H1 (cell line): ENCODE results near the gene CYREN. TPM values are rescaled to one million over a fixed set of nuclear protein-coding genes. Genes with fewer than 3 reads are reported as not detected.

ENCODE experiments used
- CTCF ChIA-PET: fragments of 300-600 bp; sonication (Branson Sonifier 250); formaldehyde crosslinking; loops from one replicate; lab custom pipeline; 2021; ENCODE audit not compliant: partially characterized antibody; lab: Charles Lee
- POLR2A ChIA-PET: fragments of 300-600 bp; sonication (Branson Sonifier 250); formaldehyde crosslinking; loops from one replicate; lab custom pipeline; 2021; ENCODE audit warnings: inconsistent platforms; ENCODE audit not compliant: partially characterized antibody; lab: Charles Lee
- DNase-seq, 2 experiments: peaks; one replicate each; pipeline versions ENCODE4 v3.0.0 to v3.0.0-alpha.2; 2010 to 2022; ENCODE audit warnings: low spot score in 2 of 2, low read depth in 1 of 2, mixed read lengths in 1 of 2
- FAIRE-seq: peaks from 2 replicates; lab custom pipeline; 2011; peaks lifted over from hg19 to GRCh38; lab: Jason Lieb, UNC
- H2AFZ ChIP-seq: 2 replicates; pipeline ENCODE4 v1.8.1; 2012; ENCODE audit warnings: low read length, inconsistent platforms
- H2AK5ac ChIP-seq: 2 replicates; pipeline ENCODE4 v1.6.1; 2013; ENCODE audit warnings: low read depth, low read length
- H2BK120ac ChIP-seq: replicated peaks from 2 replicates; pipeline ENCODE3; 2013; ENCODE audit warnings: low read depth, low read length, inconsistent platforms
- H2BK12ac ChIP-seq: 2 replicates; pipeline ENCODE4 v1.6.1; 2013; ENCODE audit warnings: low read depth, low read length
- H2BK15ac ChIP-seq: 2 replicates; pipeline ENCODE4 v1.6.1; 2013; ENCODE audit warnings: low read length
- H2BK20ac ChIP-seq: 2 replicates; pipeline ENCODE4 v1.6.1; 2013; ENCODE audit warnings: low read length
- H2BK5ac ChIP-seq: 2 replicates; pipeline ENCODE4 v1.6.1; 2013; ENCODE audit warnings: low read depth, low read length
- H3K14ac ChIP-seq: 2 replicates; pipeline ENCODE4 v1.6.1; 2013; ENCODE audit warnings: inconsistent platforms; ENCODE audit not compliant: insufficient read length
- H3K18ac ChIP-seq: 2 replicates; pipeline ENCODE4 v1.6.1; 2013; ENCODE audit warnings: low read length; ENCODE audit errors: extremely low read depth
- H3K23ac ChIP-seq: 2 replicates; pipeline ENCODE4 v1.6.1; 2013; ENCODE audit warnings: inconsistent platforms; ENCODE audit not compliant: insufficient read length
- H3K23me2 ChIP-seq: 2 replicates; pipeline ENCODE4 v1.6.1; 2013; ENCODE audit warnings: low read depth, low read length
- H3K27ac ChIP-seq: 2 replicates; pipeline ENCODE4 v1.6.1; 2011; ENCODE audit warnings: low read depth, low read length, inconsistent platforms
- H3K27me3 ChIP-seq, 4 experiments: replicated peaks in 1 of 4; 1 replicate in 1 of 4; 2 replicates in 3 of 4; pipeline versions ENCODE4 v1.6.1 to v1.8.1; 2011 to 2013; ENCODE audit warnings: low read length in 3 of 4, mild to moderate bottlenecking in 3 of 4, inconsistent platforms in 2 of 4, mixed read lengths in 2 of 4, moderate library complexity in 1 of 4; ENCODE audit not compliant: control insufficient read depth in 3 of 4, insufficient read depth in 3 of 4; ENCODE audit errors: extremely low read depth in 1 of 4
- H3K36me3 ChIP-seq, 4 experiments: 2 replicates each; pipeline versions ENCODE4 v1.6.1 to v1.8.1; 2011 to 2013; ENCODE audit warnings: mild to moderate bottlenecking in 4 of 4, low read length in 3 of 4, moderate library complexity in 2 of 4, control low read depth in 1 of 4, inconsistent platforms in 1 of 4; ENCODE audit not compliant: insufficient read depth in 4 of 4, control insufficient read depth in 2 of 4
- H3K4ac ChIP-seq: replicated peaks from 2 replicates; pipeline ENCODE3; 2013; ENCODE audit warnings: low read length, low read depth, mixed read lengths, inconsistent platforms; ENCODE audit not compliant: insufficient read length
- H3K4me1 ChIP-seq, 4 experiments: replicated peaks in 1 of 4; 1 replicate in 1 of 4; 2 replicates in 3 of 4; pipeline versions ENCODE4 v1.6.1 to v1.8.1; 2011 to 2013; ENCODE audit warnings: low read length in 3 of 4, inconsistent platforms in 2 of 4, mixed read lengths in 1 of 4; ENCODE audit not compliant: insufficient read depth in 4 of 4, control insufficient read depth in 3 of 4
- H3K4me2 ChIP-seq, 2 experiments: 2 replicates each; pipeline versions ENCODE4 v1.6.1 to v1.8.1; 2011 to 2013; ENCODE audit warnings: low read depth in 2 of 2, low read length in 2 of 2, control low read depth in 1 of 2, inconsistent platforms in 1 of 2, mild to moderate bottlenecking in 1 of 2; ENCODE audit not compliant: insufficient read depth in 1 of 2
- H3K4me3 ChIP-seq, 4 experiments: fragments of 200-600, 300-600 bp in 1 of 4; sonication (generic), shearing (Covaris generic), sonication (Bioruptor Twin) in 1 of 4; 2 replicates each; pipeline versions ENCODE4 v1.5.1 to v1.8.1; 2011 to 2016; ENCODE audit warnings: low read length in 4 of 4, low read depth in 3 of 4, control low read depth in 2 of 4, inconsistent platforms in 2 of 4, mild to moderate bottlenecking in 2 of 4, mixed read lengths in 1 of 4, moderate library complexity in 1 of 4; ENCODE audit not compliant: insufficient read depth in 2 of 4; ENCODE audit errors: extremely low read depth in 1 of 4
- H3K56ac ChIP-seq: replicated peaks from 2 replicates; pipeline ENCODE3; 2013; ENCODE audit warnings: low read depth, mild to moderate bottlenecking, mixed read lengths, low read length, inconsistent platforms; ENCODE audit not compliant: insufficient read length
- H3K79me1 ChIP-seq: 2 replicates; pipeline ENCODE4 v1.6.1; 2013; ENCODE audit warnings: low read depth, low read length, control low read depth
- H3K79me2 ChIP-seq, 2 experiments: 2 replicates each; pipeline versions ENCODE4 v1.6.1 to v1.8.1; 2012 to 2013; ENCODE audit warnings: low read length in 2 of 2, mild to moderate bottlenecking in 2 of 2, inconsistent platforms in 1 of 2; ENCODE audit not compliant: insufficient read depth in 2 of 2, control insufficient read depth in 1 of 2
- H3K9ac ChIP-seq, 4 experiments: replicated peaks in 1 of 4; 1 replicate in 1 of 4; 2 replicates in 3 of 4; pipeline versions ENCODE4 v1.6.1 to v1.8.1; 2011 to 2013; ENCODE audit warnings: low read depth in 3 of 4, low read length in 3 of 4, control low read depth in 2 of 4, mild to moderate bottlenecking in 2 of 4, moderate library complexity in 2 of 4, inconsistent platforms in 1 of 4; ENCODE audit errors: extremely low read depth in 1 of 4
- H3K9me3 ChIP-seq, 2 experiments: 2 replicates each; pipeline versions ENCODE4 v1.6.1 to v1.8.1; 2012 to 2013; ENCODE audit warnings: mild to moderate bottlenecking in 2 of 2, moderate library complexity in 2 of 2, control low read depth in 1 of 2, inconsistent platforms in 1 of 2, low read depth in 1 of 2, low read length in 1 of 2, mixed read lengths in 1 of 2; ENCODE audit not compliant: insufficient read depth in 2 of 2
- H4K20me1 ChIP-seq, 2 experiments: replicated peaks in 1 of 2; 2 replicates each; pipeline versions ENCODE3 to v1.8.1; 2011 to 2013; ENCODE audit warnings: inconsistent platforms in 2 of 2, low read length in 2 of 2, mild to moderate bottlenecking in 1 of 2; ENCODE audit not compliant: insufficient read depth in 2 of 2, control insufficient read depth in 1 of 2
- H4K5ac ChIP-seq: 2 replicates; pipeline ENCODE4 v1.6.1; 2013; ENCODE audit warnings: low read length, low read depth, mixed read lengths, inconsistent platforms; ENCODE audit not compliant: insufficient read length
- H4K8ac ChIP-seq: 2 replicates; pipeline ENCODE4 v1.8.0; 2013; ENCODE audit warnings: mild to moderate bottlenecking, moderate library complexity, low read length, inconsistent platforms; ENCODE audit not compliant: insufficient read depth; ENCODE audit errors: extremely low read depth
- H4K91ac ChIP-seq: replicated peaks from 2 replicates; pipeline ENCODE3; 2013; ENCODE audit warnings: low read length, mixed read lengths, inconsistent platforms; ENCODE audit not compliant: insufficient read length
- BCL11A ChIP-seq, 2 experiments: IDR thresholded peaks; one replicate each; pipeline ENCODE4 v1.6.1; 2011; ENCODE audit warnings: low read depth in 2 of 2, low read length in 2 of 2, mild to moderate bottlenecking in 2 of 2
- CBX5 ChIP-seq: fragments of 300-800, 300-1000 bp; sonication (generic); IDR thresholded peaks from 2 replicates; pipeline ENCODE4 v1.7.1; 2016; ENCODE audit warnings: antibody characterized with exemption, low read length, low read depth
- CEBPB ChIP-seq: IDR thresholded peaks from 2 replicates; pipeline ENCODE4 v1.6.1; 2012; ENCODE audit warnings: low read depth, low read length
- CHD2 ChIP-seq: IDR thresholded peaks from 2 replicates; pipeline ENCODE4 v1.6.1; 2012; ENCODE audit warnings: low read length, improper control_type of control experiment
- CREB1 ChIP-seq: IDR thresholded peaks from 2 replicates; pipeline ENCODE4 v1.6.1; 2012; ENCODE audit warnings: inconsistent platforms
- EGR1 ChIP-seq: IDR thresholded peaks from 2 replicates; pipeline ENCODE4 v1.6.1; 2011; ENCODE audit warnings: low read depth, low read length, borderline replicate concordance
- FOSL1 ChIP-seq: IDR thresholded peaks from 2 replicates; pipeline ENCODE4 v1.6.1; 2011; ENCODE audit warnings: mild to moderate bottlenecking, low read depth, low read length, moderate library complexity; ENCODE audit not compliant: insufficient read depth
- GABPA ChIP-seq: IDR thresholded peaks from 2 replicates; pipeline ENCODE4 v1.6.1; 2011; ENCODE audit warnings: mild to moderate bottlenecking, low read length, moderate library complexity, borderline replicate concordance; ENCODE audit not compliant: insufficient read depth
- HDAC6 ChIP-seq: IDR thresholded peaks from one replicate; pipeline ENCODE4 v1.7.1; 2012; ENCODE audit warnings: low read depth, mild to moderate bottlenecking, inconsistent platforms, low read length, moderate library complexity
- MAFK ChIP-seq: IDR thresholded peaks from 2 replicates; pipeline ENCODE4 v1.6.1; 2012; ENCODE audit warnings: low read depth, mild to moderate bottlenecking, improper control_type of control experiment, low read length
- POLR2AphosphoS5 ChIP-seq: IDR thresholded peaks from 2 replicates; pipeline ENCODE4 v1.6.1; 2011; ENCODE audit warnings: low read depth, low read length
- RFX5 ChIP-seq: IDR thresholded peaks from 2 replicates; pipeline ENCODE4 v1.6.1; 2011; ENCODE audit warnings: low read depth, low read length, improper control_type of control experiment, borderline replicate concordance
- SP4 ChIP-seq: IDR thresholded peaks from 2 replicates; pipeline ENCODE4 v1.6.1; 2012; ENCODE audit warnings: low read length, inconsistent platforms
- SUZ12 ChIP-seq: fragments of 200-600 bp; sonication (generic); IDR thresholded peaks from 2 replicates; pipeline ENCODE4 v1.6.1; 2012; ENCODE audit warnings: mild to moderate bottlenecking, inconsistent platforms, low read length, moderate library complexity, mixed read lengths
- TAF7 ChIP-seq: optimal IDR thresholded peaks from 2 replicates; pipeline ENCODE3; 2011; ENCODE audit warnings: low read depth, mild to moderate bottlenecking, inconsistent platforms, low read length, moderate library complexity, borderline replicate concordance
- TEAD4 ChIP-seq: IDR thresholded peaks from 2 replicates; pipeline ENCODE4 v1.6.1; 2012; ENCODE audit warnings: low read depth, low read length, inconsistent platforms, mixed read lengths
- YY1 ChIP-seq: IDR thresholded peaks from 2 replicates; pipeline ENCODE4 v1.6.1; 2011; ENCODE audit warnings: low read depth, mild to moderate bottlenecking, low read length
- WGBS, 2 experiments: shearing (Covaris generic) in 1 of 2; methylation state at CpG; one replicate each; pipeline versions ENCODE4 v1.1.6 to v1.1.7; 2013 to 2015; ENCODE audit warnings: low lambda C conversion rate in 2 of 2, mixed read lengths in 2 of 2, inconsistent platforms in 1 of 2, low coverage in 1 of 2, missing lambda C conversion rate in 1 of 2; ENCODE audit not compliant: insufficient replicate concordance in 2 of 2, insufficient coverage in 1 of 2, insufficient read length in 1 of 2; ENCODE audit errors: extremely low coverage in 1 of 2, missing lambda C conversion rate in 1 of 2; 5-methylcytosine and 5-hydroxymethylcytosine counted together
- polyA plus RNA-seq, 7 experiments: library from polyadenylated mRNA; depleted of rRNA in 3 of 7; stranded (reverse) in 5 of 7; unstranded in 2 of 7; fragments of >200 nt in 5 of 7; fragments of 200-250 nt in 2 of 7; gene quantifications; 1 replicate in 5 of 7; 2 replicates in 1 of 7; 4 replicates in 1 of 7; pipeline versions ENCODE4 v1.2.1 to v1.2.3, GENCODE V29; 2011 to 2013; ENCODE audit warnings: missing spikeins in 2 of 7, mixed read lengths in 2 of 7
- total RNA-seq: library from RNA; stranded (reverse); fragmentation: NEBNext Ultra II Directional; extraction: Animal tissue kit (Norgen Biotek cat#: 25700); gene quantifications from 2 replicates; pipeline ENCODE4 v1.2.1, GENCODE V29; 2021

CYREN gene
- total and polyA plus RNA-seq, 2 of the 8 experiments (the other 6 are each of a cell fraction or from before 2014, with no cell fraction given) = 25.1 to 46.2 TPM

DNA sequence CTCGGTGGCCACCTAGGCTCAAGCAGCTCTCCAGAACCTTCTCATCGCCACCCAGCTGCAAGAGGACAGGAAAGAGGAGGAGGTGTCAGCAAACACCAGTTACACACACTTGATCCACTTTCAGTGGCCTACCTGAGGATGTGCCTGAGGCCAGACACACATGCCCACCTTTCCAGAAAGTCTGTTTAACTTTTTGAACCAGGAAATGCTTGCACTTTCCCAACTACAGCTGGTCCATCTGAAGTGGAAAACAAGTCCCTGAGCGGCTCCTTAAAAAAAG lies 15.7 kb upstream of the CYREN start:
- TF ChIP-seq CEBPB (no peak), POLR2AphosphoS5 (no peak), CREB1 (no peak), YY1 (no peak), SP4 (no peak), CHD2 (no peak), EGR1 (no peak), TEAD4 (no peak), RFX5 (no peak), CBX5 (no peak), BCL11A (IDR thresholded peaks at IDR 0.05; ENCODE audit: low read depth in 2 of 2, low read length in 2 of 2) (no peak), SUZ12 (no peak), HDAC6 (no peak), FOSL1 (no peak), MAFK (no peak), TAF7 (no peak), GABPA (no peak)
- Histone ChIP-seq H2BK15ac (no peak overlapping the region), H2AK5ac (no peak overlapping the region), H3K79me1 (no peaks in the 10 kb centered on the region), H4K91ac (no peak overlapping the region), H3K36me3 (peaks cover 0 to 9% (median 2%) of the 10 kb centered on the region in 4 experiments; a peak in 5 of 8 replicates), H4K8ac (no peak overlapping the region), H3K79me2 (no peaks in the 10 kb centered on the region), H3K4me2 (no peak overlapping the region), H2BK5ac (no peak overlapping the region), H3K9me3 (peaks cover 9 to 16% of the 10 kb centered on the region in 2 experiments), H3K56ac (no peak overlapping the region), H3K4ac (no peak overlapping the region), H3K18ac (no peak overlapping the region), H4K20me1 (no peaks in the 10 kb centered on the region), H3K23me2 (no peaks in the 10 kb centered on the region), H2BK120ac (no peak overlapping the region), H3K27me3 (no peaks in the 10 kb centered on the region), H4K5ac (no peak overlapping the region), H2BK12ac (no peak overlapping the region), H2BK20ac (no peak overlapping the region), H3K9ac (no peak overlapping the region), H3K23ac (no peak overlapping the region), H2AFZ (no peak overlapping the region), H3K4me3 (no peak overlapping the region), H3K14ac (no peak overlapping the region), H3K27ac (no peak overlapping the region), H3K4me1 (no peaks in the 10 kb centered on the region)
- 92% methylated on average over 3 of the region's 3 CpGs; no CpG with 5 or more reads in 1 of the 2 experiments for WGBS, 2 experiments
- no peak for DNase-seq
- no peak for FAIRE-seq
- ChIA-PET POLR2A (interaction anchor here (0.6 kb wide), 1 partner anchor 21 kb away, joined by 3 read pairs; no protein-coding TSS in a partner anchor), CTCF (interaction anchor here (0.7 to 1.6 kb wide), 2 partner anchors 52 to 53 kb away, joined by 3 read pairs; no protein-coding TSS in a partner anchor)
